Large intestine (tissue), 3 donors: ENCODE measurements around the gene CNKSR2. TPM values are rescaled to one million over a fixed set of nuclear protein-coding genes. Genes with fewer than 3 reads are reported as not detected.

Experiments
- DNase-seq, 2 donors: peaks; one replicate each; pipeline versions ENCODE4 v3.0.0 to v3.0.0-alpha.2; 2013
- H3K27ac ChIP-seq: one replicate; pipeline ENCODE4 v1.5.1; 2013; ENCODE audit warnings: low read length
- H3K27me3 ChIP-seq: 2 replicates; pipeline ENCODE4 v1.6.1; 2013; ENCODE audit warnings: low read length; ENCODE audit not compliant: control insufficient read depth, insufficient read depth
- H3K36me3 ChIP-seq: 2 replicates; pipeline ENCODE4 v1.6.1; 2013; ENCODE audit warnings: low read length; ENCODE audit not compliant: control insufficient read depth, insufficient read depth
- H3K4me1 ChIP-seq: one replicate; pipeline ENCODE4 v1.6.1; 2013; ENCODE audit warnings: low read length; ENCODE audit not compliant: control insufficient read depth, insufficient read depth
- H3K4me3 ChIP-seq: one replicate; pipeline ENCODE4 v1.5.1; 2013; ENCODE audit warnings: low read length
- H3K9me3 ChIP-seq: one replicate; pipeline ENCODE4 v1.6.1; 2013; ENCODE audit warnings: mild to moderate bottlenecking, low read depth, low read length, moderate library complexity; ENCODE audit not compliant: control insufficient read depth
- WGBS: methylation state at CpG from one replicate; pipeline ENCODE4 v1.1.5; 2013; ENCODE audit warnings: low lambda C conversion rate; ENCODE audit not compliant: insufficient coverage; 5-methylcytosine and 5-hydroxymethylcytosine counted together
- polyA plus RNA-seq: library from polyadenylated mRNA; unstranded; fragments of 120-200 nt; gene quantifications from one replicate; pipeline ENCODE4 v1.2.1, GENCODE V29; 2013

CNKSR2 gene
- polyA plus RNA-seq, 1 donor, result 1.3 TPM

- Histone ChIP-seq H3K27ac (no peak overlapping the region), H3K36me3 (no peaks in the 10 kb centered on the region), H3K9me3 (no peaks in the 10 kb centered on the region), H3K27me3 (no peaks in the 10 kb centered on the region), H3K4me3 (no peak overlapping the region), H3K4me1 (no peaks in the 10 kb centered on the region)
- DNase-seq, result no peak
These were observed 271.2 kb downstream of the CNKSR2 start for GRCh38 chrX:21645431-21645830.

DNA sequence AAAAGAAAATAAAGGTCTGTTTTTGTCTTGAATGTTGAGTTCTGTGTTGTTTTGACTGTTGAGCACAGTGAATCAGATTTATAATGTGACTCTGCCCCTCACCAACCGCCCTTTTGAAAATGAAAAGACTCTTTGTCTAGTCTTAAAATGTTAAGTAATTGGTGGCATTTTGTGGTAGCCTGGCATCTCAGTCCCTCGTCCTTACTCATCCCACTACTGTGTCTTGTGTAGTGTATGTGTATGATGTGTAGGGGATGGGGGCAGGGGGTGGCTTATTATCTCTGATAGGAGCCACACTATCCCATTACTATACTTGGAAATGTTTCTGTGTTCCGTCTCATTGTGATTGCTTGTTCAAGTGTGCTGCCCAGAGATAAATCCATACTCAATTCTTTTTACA is 271.7 kb downstream of the CNKSR2 start:
- DNase-seq, result no peak
- no peaks in the 10 kb centered on the region for H3K4me1 ChIP-seq
- no CpG with 5 or more reads among the region's 3 CpGs for WGBS
- H3K27me3 ChIP-seq, result no peaks in the 10 kb centered on the region
- no peak overlapping the region for H3K27ac ChIP-seq
- no peaks in the 10 kb centered on the region for H3K36me3 ChIP-seq
- H3K4me3 ChIP-seq, result no peak overlapping the region
- no peaks in the 10 kb centered on the region for H3K9me3 ChIP-seq

DNA sequence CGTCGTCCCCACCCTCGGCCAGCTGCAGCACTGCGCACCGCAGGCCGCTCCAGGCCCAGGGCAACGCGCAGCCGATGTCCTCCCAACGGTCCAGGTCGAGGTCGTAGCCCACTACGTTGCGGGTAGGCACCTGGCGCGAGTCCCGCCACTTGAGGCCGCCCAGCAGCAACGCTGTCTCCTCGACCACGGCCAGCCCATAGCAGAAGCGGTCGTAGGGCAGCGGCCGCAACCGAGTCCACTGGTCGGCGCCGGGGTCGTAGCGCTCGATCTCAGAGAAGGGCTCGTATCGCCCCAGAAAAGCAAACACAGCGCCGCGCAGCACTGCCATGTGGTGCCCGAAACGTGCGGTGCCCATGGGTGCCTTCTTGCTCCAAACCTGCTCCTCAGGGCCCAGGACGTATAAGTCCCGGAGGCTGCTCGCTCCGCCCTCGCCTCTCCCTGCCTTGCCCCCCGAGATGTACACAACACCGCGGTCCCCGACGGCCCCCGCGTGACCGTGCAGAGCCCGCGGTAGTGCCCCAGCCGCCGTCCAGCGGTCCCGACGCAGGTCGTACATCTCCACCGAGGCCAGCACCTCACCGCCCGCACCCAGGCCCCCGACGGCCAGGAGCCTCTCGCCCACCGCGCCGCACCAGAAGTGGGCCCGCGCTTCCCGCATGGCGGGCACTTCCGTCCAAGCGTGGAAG is 281.8 kb downstream of the CNKSR2 start:
- no peaks in the 10 kb centered on the region for H3K4me1 ChIP-seq
- DNase-seq, result no peak
- no peak overlapping the region for H3K4me3 ChIP-seq
- H3K27me3 ChIP-seq, result peaks cover 29% of the 10 kb centered on the region
- peaks cover 21% of the 10 kb centered on the region for H3K9me3 ChIP-seq
- H3K27ac ChIP-seq, result no peak overlapping the region
- no CpG with 5 or more reads among the region's 76 CpGs for WGBS
- no peaks in the 10 kb centered on the region for H3K36me3 ChIP-seq

GRCh38 chrX:21656587-21657317 is 282.5 kb downstream of the CNKSR2 start:
- DNase-seq, result peak in 1 of 2 donors; percentile 3
- no peaks in the 10 kb centered on the region for H3K36me3 ChIP-seq
- no peaks in the 10 kb centered on the region for H3K4me1 ChIP-seq
- no peak overlapping the region for H3K4me3 ChIP-seq
- H3K27me3 ChIP-seq, result peaks cover 29% of the 10 kb centered on the region
- H3K9me3 ChIP-seq, result peaks cover 21% of the 10 kb centered on the region
- no peak overlapping the region for H3K27ac ChIP-seq
- WGBS, result no CpG with 5 or more reads among the region's 61 CpGs

DNA sequence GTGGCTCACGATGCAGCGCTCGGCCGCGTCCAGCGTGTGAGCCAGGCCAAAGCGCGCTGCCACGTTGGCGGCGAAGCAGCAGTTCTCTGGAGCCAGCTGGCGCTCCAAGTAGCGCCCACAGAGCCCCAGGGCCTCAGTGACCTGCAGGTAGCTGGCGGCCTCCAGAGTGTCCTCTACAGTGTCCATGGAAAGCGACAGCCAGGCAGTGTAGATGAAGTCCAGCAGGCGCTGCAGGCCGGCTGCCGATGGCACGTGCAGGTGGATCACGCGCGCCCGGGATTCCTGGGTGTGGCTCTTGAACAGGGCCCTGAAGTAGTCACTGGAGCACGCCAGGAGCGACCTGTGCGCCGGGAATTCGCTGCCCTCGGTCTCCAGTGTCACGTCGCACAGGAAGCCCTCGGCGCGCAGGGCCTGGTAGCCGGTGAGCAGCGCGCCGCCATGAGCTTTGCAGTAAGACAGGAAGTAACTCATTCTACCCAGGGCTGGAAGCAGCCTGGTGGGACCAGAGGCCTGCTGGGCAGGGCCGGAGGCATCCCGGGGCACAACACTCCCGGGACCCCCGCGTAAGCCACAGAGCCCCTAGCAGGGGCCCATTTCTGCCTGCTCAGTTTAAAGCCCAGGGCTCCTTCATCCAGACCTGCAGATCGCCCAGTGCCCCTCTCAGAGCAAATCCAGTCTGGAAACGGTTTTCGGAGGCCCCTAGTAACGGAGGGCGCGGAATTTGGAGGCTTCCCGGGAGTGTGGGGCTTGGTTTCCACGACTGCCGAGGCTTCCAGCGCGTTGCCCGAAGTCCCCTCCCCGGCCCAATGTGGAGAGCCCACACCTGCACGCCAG is 283.3 kb downstream of the CNKSR2 start:
- Histone ChIP-seq H3K4me1 (no peaks in the 10 kb centered on the region), H3K27me3 (peaks cover 29% of the 10 kb centered on the region), H3K9me3 (peaks cover 21% of the 10 kb centered on the region), H3K36me3 (no peaks in the 10 kb centered on the region), H3K27ac (no peak overlapping the region), H3K4me3 (peak overlapping the region; percentile 52)
- no CpG with 5 or more reads among the region's 57 CpGs for WGBS
- DNase-seq, result no peak

- no peak within 1 kb of the TSS for H3K27ac ChIP-seq
- H3K36me3 ChIP-seq, result no peaks in the 10 kb centered on the region
- WGBS, result no CpG with 5 or more reads among the region's 60 CpGs
- H3K9me3 ChIP-seq, result peaks cover 21% of the 10 kb centered on the region
- H3K27me3 ChIP-seq, result peaks cover 29% of the 10 kb centered on the region
- peak; percentile 7 to 46 for DNase-seq
- peak within 1 kb of the TSS; percentile 52 for H3K4me3 ChIP-seq
- H3K4me1 ChIP-seq, result no peaks in the 10 kb centered on the region
These were observed 284.0 kb downstream of the CNKSR2 start, which contains the start of gene KLHL34 for GRCh38 chrX:21658152-21658737. Gene KLHL34 (minus strand): TSS chrX:21658330. CDS start chrX:21657788, 542 bp downstream.

DNA sequence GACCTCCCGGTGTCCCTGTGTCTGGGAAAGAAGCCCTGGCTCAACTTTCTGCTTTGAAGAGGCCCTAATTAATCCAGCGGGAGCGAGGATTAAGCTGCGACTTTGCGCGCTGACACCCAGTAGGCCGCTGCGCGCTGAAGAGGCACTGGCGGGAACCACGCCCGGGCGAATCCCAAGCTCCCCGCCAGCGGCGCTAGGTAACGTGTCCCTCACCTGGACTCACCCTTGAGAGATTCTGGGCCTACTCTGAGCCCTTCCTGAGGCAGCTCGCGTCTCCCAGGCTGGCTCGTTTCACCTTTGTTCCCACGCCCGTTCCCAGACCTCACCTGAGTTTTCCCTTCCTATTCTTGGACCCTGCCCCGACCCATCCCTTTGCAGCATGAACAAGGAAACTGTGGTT is 284.5 kb downstream of the CNKSR2 start:
- Histone ChIP-seq H3K9me3 (peaks cover 21% of the 10 kb centered on the region), H3K4me3 (peak overlapping the region; percentile 52), H3K4me1 (no peaks in the 10 kb centered on the region), H3K27ac (no peak overlapping the region), H3K36me3 (no peaks in the 10 kb centered on the region), H3K27me3 (peaks cover 29% of the 10 kb centered on the region)
- DNase-seq, result peak; percentile 33 to 73
- no CpG with 5 or more reads among the region's 23 CpGs for WGBS

GRCh38 chrX:21659320-21659719 is 285.1 kb downstream of the CNKSR2 start:
- Histone ChIP-seq H3K4me3 (no peak overlapping the region), H3K36me3 (no peaks in the 10 kb centered on the region), H3K4me1 (no peaks in the 10 kb centered on the region), H3K27ac (no peak overlapping the region), H3K27me3 (peaks cover 29% of the 10 kb centered on the region), H3K9me3 (peaks cover 21% of the 10 kb centered on the region)
- no CpG with 5 or more reads among the region's 3 CpGs for WGBS
- no peak for DNase-seq

DNA sequence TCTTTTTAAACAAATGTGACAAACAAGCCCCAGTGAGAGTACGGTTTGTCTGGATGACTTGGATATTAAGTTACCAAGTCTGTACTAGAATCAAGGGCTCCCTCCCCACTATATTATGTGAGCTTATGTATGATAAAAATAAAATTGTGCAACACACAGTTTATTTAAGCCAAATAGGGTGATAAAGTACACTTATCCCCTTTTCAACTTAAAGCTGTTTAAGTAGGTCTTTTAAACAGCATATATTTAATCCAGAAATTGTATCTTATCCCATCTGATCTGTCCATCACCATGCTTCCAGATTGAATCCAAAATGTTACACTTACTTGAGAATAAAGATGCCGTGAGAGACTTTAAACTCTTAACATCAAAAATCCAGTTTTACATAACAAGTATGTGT is 285.9 kb downstream of the CNKSR2 start:
- no peak overlapping the region for H3K4me3 ChIP-seq
- peaks cover 21% of the 10 kb centered on the region for H3K9me3 ChIP-seq
- H3K4me1 ChIP-seq, result no peaks in the 10 kb centered on the region
- WGBS, result no CpG with 5 or more reads among the region's 2 CpGs
- peaks cover 29% of the 10 kb centered on the region for H3K27me3 ChIP-seq
- no peaks in the 10 kb centered on the region for H3K36me3 ChIP-seq
- H3K27ac ChIP-seq, result no peak overlapping the region
- no peak for DNase-seq

DNA sequence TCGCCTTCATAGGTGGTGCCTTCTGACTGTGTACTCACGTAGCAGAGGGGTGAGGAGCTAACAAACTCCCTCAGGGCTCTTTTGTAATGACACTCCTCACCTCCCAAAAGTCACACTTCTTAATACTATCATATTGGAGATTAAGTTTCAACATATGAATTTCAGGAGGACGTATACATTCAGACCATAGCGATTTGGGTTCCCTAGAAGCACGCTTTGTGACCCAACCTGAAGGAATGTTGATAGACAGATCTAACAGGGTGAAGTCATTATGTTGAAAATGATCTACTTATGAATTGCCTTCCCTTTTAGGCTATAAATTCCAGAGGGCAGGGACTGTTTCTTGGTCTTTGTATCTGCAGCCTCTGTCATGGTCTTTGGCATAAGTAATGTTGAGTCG is 287.1 kb downstream of the CNKSR2 start:
- Histone ChIP-seq H3K36me3 (no peaks in the 10 kb centered on the region), H3K9me3 (peaks cover 14% of the 10 kb centered on the region)
- WGBS, result no CpG with 5 or more reads among the region's 6 CpGs

More for the DNA sequence above, 287.1 kb downstream of the CNKSR2 start:
- H3K4me1 ChIP-seq, result no peaks in the 10 kb centered on the region
- no peak overlapping the region for H3K27ac ChIP-seq
- H3K27me3 ChIP-seq, result peaks cover 23% of the 10 kb centered on the region
- no peak for DNase-seq
- H3K4me3 ChIP-seq, result no peak overlapping the region
